ENCODE results near the gene LRRIQ3.

The LRRIQ3 gene

DNA sequence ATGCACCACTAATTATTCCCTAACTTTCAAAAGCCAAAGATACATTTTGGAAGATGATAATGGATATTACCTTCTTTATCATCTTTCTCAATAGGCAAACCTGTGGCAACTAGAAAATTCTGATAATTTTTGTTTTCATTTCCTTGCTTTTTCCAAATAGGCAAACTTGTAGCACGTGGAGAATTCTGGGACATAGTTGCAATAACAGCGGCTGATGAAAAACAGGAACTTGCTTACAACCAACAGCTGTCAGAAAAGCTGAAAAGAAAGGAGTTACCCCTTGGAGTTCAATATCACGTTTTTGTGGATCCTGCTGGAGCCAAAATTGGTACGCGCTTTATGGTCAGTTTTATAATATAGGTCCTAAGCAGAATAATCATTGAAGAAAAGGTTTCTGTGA is 1.5 kb upstream of the LRRIQ3 start:
- no peak for TF ChIP-seq EZH2 (IDR thresholded peaks at IDR 0.05; ENCODE audit: borderline replicate concordance, low read depth, low read length, severe bottlenecking)
- Histone ChIP-seq H3K9me3 (ENCODE audit: insufficient read depth, low read length, severe bottlenecking) (no peaks in the 10 kb centered on the region), H3K4me2 (ENCODE audit: insufficient read depth, low read length) (peak overlapping the region; percentile 63), H3K9ac (ENCODE audit: low read depth, low read length) (peak overlapping the region; percentile 62; the same call in 1 of the 2 replicates), H3K36me3 (ENCODE audit: insufficient read depth, low read length) (no peaks in the 10 kb centered on the region), H3K79me2 (ENCODE audit: insufficient read depth, low read length) (no peaks in the 10 kb centered on the region; the same call in 1 of the 2 replicates), H3K27ac (ENCODE audit: low read length) (no peak overlapping the region), H3K27me3 (ENCODE audit: insufficient read depth, low read length, poor library complexity) (no peaks in the 10 kb centered on the region), H2AFZ (ENCODE audit: low read depth, low read length) (0 out of 2 replicates have a peak overlapping the region, but pooled peaks have one; percentile 79), H3K4me1 (ENCODE audit: insufficient read depth, low read length) (peaks cover 26% of the 10 kb centered on the region), H4K20me1 (ENCODE audit: insufficient read depth, low read length) (no peaks in the 10 kb centered on the region), H3K4me3 (ENCODE audit: low read depth in 1 of 2, low read length in 2 of 2) (peak overlapping the region in 1 of 2 experiments; percentile 76; a peak in 3 of 4 replicates)
- no peak for DNase-seq
- ATAC-seq (ENCODE audit: insufficient read depth, low read depth): no peak

DNA sequence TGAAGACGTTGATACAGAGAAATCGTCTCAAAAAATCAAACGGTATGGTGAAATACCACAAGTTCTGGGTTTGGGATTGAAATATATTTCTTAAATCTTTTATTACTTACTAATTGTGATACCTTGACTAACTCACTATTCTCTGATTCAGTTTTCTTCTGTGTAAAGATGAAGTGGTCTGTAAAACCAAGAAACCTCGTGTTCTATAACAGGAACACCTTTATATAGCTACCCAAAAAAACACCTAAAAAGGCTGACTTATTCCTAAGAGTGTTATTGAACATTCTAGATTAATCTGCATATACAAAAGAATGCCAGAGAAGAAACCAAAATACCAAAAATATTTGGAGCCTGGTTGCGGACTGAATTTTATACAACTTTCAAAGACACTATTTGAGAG is 721 bp downstream of the LRRIQ3 start:
- peak overlapping the region; percentile 80 for H3K27ac ChIP-seq (ENCODE audit: low read length)
- peak overlapping the region; percentile 62 for H3K9ac ChIP-seq (ENCODE audit: low read depth, low read length)

DNA sequence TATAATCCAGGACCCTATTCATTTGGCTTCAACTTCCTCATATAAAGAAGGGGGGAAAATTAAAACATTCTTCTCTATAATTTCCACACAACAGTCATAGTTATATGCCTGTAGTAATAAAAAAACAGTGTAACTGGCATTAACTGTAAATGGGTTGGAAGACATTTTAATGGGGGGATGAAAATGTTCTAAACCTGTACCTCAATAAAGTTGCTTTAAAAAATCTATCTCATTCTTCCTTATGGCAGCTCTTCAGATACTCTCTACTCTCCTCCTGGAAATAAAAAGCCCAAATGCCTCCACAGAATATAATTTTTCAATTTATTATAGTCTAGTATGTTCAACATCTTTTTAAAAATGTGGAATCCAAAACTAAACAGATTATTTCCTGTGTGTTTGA is 2.6 kb downstream of the LRRIQ3 start:
- H3K4me2 ChIP-seq (ENCODE audit: insufficient read depth, low read length): no peak overlapping the region
- H3K27me3 ChIP-seq (ENCODE audit: insufficient read depth, low read length, poor library complexity): no peaks in the 10 kb centered on the region
- no peaks in the 10 kb centered on the region for H4K20me1 ChIP-seq (ENCODE audit: insufficient read depth, low read length)
- no peak overlapping the region for H3K9ac ChIP-seq (ENCODE audit: low read depth, low read length)
- ATAC-seq (ENCODE audit: insufficient read depth, low read depth) (no peak), DNase-seq (no peak)
- H3K36me3 ChIP-seq (ENCODE audit: insufficient read depth, low read length): no peaks in the 10 kb centered on the region
- H3K9me3 ChIP-seq (ENCODE audit: insufficient read depth, low read length, severe bottlenecking): no peaks in the 10 kb centered on the region
- H3K4me1 ChIP-seq (ENCODE audit: insufficient read depth, low read length): peaks cover 26% of the 10 kb centered on the region
- no peak overlapping the region for H3K4me3 ChIP-seq (ENCODE audit: low read depth in 1 of 2, low read length in 2 of 2)
- H3K79me2 ChIP-seq (ENCODE audit: insufficient read depth, low read length): no peaks in the 10 kb centered on the region; the same call in 1 of the 2 replicates
- no peak overlapping the region for H2AFZ ChIP-seq (ENCODE audit: low read depth, low read length)
- no peak for TF ChIP-seq EZH2 (IDR thresholded peaks at IDR 0.05; ENCODE audit: borderline replicate concordance, low read depth, low read length, severe bottlenecking)
- TF ChIP-seq, protein P1, sequence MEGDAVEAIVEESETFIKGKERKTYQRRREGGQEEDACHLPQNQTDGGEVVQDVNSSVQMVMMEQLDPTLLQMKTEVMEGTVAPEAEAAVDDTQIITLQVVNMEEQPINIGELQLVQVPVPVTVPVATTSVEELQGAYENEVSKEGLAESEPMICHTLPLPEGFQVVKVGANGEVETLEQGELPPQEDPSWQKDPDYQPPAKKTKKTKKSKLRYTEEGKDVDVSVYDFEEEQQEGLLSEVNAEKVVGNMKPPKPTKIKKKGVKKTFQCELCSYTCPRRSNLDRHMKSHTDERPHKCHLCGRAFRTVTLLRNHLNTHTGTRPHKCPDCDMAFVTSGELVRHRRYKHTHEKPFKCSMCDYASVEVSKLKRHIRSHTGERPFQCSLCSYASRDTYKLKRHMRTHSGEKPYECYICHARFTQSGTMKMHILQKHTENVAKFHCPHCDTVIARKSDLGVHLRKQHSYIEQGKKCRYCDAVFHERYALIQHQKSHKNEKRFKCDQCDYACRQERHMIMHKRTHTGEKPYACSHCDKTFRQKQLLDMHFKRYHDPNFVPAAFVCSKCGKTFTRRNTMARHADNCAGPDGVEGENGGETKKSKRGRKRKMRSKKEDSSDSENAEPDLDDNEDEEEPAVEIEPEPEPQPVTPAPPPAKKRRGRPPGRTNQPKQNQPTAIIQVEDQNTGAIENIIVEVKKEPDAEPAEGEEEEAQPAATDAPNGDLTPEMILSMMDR (IDR thresholded peaks at IDR 0.05; ENCODE audit: borderline replicate concordance, extremely low read depth, low read length, poor library complexity, severe bottlenecking): no peak
- no peak overlapping the region for H3K27ac ChIP-seq (ENCODE audit: low read length)

More for the DNA sequence above, 721 bp downstream of the LRRIQ3 start:
- no peaks in the 10 kb centered on the region; the same call in 1 of the 2 replicates for H3K79me2 ChIP-seq (ENCODE audit: insufficient read depth, low read length)
- no peaks in the 10 kb centered on the region for H3K9me3 ChIP-seq (ENCODE audit: insufficient read depth, low read length, severe bottlenecking)
- peak overlapping the region; percentile 62 to 76; a peak in 3 of 4 replicates for H3K4me3 ChIP-seq (ENCODE audit: low read depth in 1 of 2, low read length in 2 of 2)
- H4K20me1 ChIP-seq (ENCODE audit: insufficient read depth, low read length): no peaks in the 10 kb centered on the region
- no peaks in the 10 kb centered on the region for H3K27me3 ChIP-seq (ENCODE audit: insufficient read depth, low read length, poor library complexity)
- DNase-seq (no peak), ATAC-seq (ENCODE audit: insufficient read depth, low read depth) (no peak)
- TF ChIP-seq, protein P1 (IDR thresholded peaks at IDR 0.05; ENCODE audit: borderline replicate concordance, extremely low read depth, low read length, poor library complexity, severe bottlenecking): no peak
- TF ChIP-seq EZH2 (IDR thresholded peaks at IDR 0.05; ENCODE audit: borderline replicate concordance, low read depth, low read length, severe bottlenecking): no peak
- no peaks in the 10 kb centered on the region for H3K36me3 ChIP-seq (ENCODE audit: insufficient read depth, low read length)
- peak overlapping the region; percentile 97 for H2AFZ ChIP-seq (ENCODE audit: low read depth, low read length)
- H3K4me2 ChIP-seq (ENCODE audit: insufficient read depth, low read length): peak overlapping the region; percentile 63
- peaks cover 26% of the 10 kb centered on the region for H3K4me1 ChIP-seq (ENCODE audit: insufficient read depth, low read length)

DNA sequence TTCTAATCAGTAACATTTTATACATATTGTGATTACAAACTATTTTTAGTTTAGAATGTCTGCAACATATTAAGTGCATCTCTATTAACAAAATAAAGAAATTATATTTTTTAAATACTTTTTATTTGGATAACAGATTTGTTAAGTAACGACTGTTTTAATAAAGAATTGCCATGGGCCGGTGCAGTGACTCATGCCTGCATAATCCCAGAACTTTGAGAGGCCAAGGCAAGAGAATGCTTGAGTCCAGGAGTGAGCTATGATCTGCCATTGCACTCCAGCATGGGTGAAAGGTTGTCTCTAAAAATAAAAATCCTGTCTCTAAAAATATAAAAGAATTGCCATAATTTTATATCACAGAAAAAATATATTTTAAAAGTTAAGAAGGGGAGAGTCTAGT is 4.1 kb downstream of the LRRIQ3 start:
- ATAC-seq (ENCODE audit: insufficient read depth, low read depth) (no peak), DNase-seq (no peak)
- no peak overlapping the region for H2AFZ ChIP-seq (ENCODE audit: low read depth, low read length)
- peaks cover 15% of the 10 kb centered on the region for H3K4me1 ChIP-seq (ENCODE audit: insufficient read depth, low read length)
- H3K9me3 ChIP-seq (ENCODE audit: insufficient read depth, low read length, severe bottlenecking): no peaks in the 10 kb centered on the region
- no peak overlapping the region for H3K4me2 ChIP-seq (ENCODE audit: insufficient read depth, low read length)
- no peaks in the 10 kb centered on the region for H3K79me2 ChIP-seq (ENCODE audit: insufficient read depth, low read length)
- no peak overlapping the region for H3K4me3 ChIP-seq (ENCODE audit: low read depth in 1 of 2, low read length in 2 of 2)
- H3K27me3 ChIP-seq (ENCODE audit: insufficient read depth, low read length, poor library complexity): no peaks in the 10 kb centered on the region
- no peak overlapping the region for H3K9ac ChIP-seq (ENCODE audit: low read depth, low read length)
- no peaks in the 10 kb centered on the region for H3K36me3 ChIP-seq (ENCODE audit: insufficient read depth, low read length)
- no peak for TF ChIP-seq EZH2 (IDR thresholded peaks at IDR 0.05; ENCODE audit: borderline replicate concordance, low read depth, low read length, severe bottlenecking)
- TF ChIP-seq, protein P1 (IDR thresholded peaks at IDR 0.05; ENCODE audit: borderline replicate concordance, extremely low read depth, low read length, poor library complexity, severe bottlenecking): no peak
- no peaks in the 10 kb centered on the region for H4K20me1 ChIP-seq (ENCODE audit: insufficient read depth, low read length)
- H3K27ac ChIP-seq (ENCODE audit: low read length): no peak overlapping the region
